Retinal pigment epithelial cell (primary cell): ENCODE measurements around the gene PAK4.
"Not testable (repeated sequence)": the region's sequence is repeated elsewhere in the genome, so short reads cannot be mapped to it uniquely, and the experiment has no call there.

Experiments used
- DNase-seq: peaks from one replicate; pipeline ENCODE4 v3.0.0-alpha.2; 2010; ENCODE audit warnings: low read depth
- H3K4me3 ChIP-seq: 2 replicates; pipeline ENCODE4 v1.5.1; 2011; ENCODE audit warnings: mild to moderate bottlenecking, low read length, control low read depth, moderate library complexity
- TF ChIP-seq, protein P1 (sequence below): conservative IDR thresholded peaks from 2 replicates; pipeline ENCODE4 v1.5.1; 2011; ENCODE audit warnings: low read depth, low read length, control low read depth, inconsistent platforms

Gene PAK4

DNA sequence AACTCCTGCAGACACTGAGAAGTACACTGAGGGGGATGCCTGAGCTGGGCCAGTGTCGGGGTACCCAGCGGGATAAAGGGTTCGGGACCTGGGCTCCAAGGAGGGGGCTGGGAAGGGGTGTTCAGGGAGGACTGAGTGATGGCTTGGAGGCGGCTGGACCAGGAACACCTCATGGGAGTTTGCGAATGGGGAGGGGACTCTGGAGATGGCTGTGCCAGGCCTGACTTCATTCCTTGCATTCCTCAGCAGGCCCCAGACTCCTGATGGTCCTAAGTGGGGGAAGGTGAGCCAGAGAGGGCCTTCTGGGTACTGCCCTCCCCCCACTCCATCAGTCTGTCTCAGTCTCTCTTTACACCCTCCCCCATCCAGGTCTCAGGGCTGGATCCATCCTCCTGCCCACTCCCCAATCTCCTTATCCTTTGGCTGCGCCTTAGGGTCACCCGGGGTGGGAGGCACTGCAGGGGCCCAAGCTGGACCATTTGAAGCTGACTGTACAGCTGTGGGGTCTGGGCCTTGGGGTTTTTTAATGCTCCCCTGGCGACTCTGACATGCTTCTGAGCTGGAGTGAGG is 13.8 kb downstream of the PAK4 start:
- H3K4me3 ChIP-seq = peak overlapping the region; percentile 17
- DNase-seq = peak; percentile 94
- TF ChIP-seq, protein P1, sequence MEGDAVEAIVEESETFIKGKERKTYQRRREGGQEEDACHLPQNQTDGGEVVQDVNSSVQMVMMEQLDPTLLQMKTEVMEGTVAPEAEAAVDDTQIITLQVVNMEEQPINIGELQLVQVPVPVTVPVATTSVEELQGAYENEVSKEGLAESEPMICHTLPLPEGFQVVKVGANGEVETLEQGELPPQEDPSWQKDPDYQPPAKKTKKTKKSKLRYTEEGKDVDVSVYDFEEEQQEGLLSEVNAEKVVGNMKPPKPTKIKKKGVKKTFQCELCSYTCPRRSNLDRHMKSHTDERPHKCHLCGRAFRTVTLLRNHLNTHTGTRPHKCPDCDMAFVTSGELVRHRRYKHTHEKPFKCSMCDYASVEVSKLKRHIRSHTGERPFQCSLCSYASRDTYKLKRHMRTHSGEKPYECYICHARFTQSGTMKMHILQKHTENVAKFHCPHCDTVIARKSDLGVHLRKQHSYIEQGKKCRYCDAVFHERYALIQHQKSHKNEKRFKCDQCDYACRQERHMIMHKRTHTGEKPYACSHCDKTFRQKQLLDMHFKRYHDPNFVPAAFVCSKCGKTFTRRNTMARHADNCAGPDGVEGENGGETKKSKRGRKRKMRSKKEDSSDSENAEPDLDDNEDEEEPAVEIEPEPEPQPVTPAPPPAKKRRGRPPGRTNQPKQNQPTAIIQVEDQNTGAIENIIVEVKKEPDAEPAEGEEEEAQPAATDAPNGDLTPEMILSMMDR = no peak

DNA sequence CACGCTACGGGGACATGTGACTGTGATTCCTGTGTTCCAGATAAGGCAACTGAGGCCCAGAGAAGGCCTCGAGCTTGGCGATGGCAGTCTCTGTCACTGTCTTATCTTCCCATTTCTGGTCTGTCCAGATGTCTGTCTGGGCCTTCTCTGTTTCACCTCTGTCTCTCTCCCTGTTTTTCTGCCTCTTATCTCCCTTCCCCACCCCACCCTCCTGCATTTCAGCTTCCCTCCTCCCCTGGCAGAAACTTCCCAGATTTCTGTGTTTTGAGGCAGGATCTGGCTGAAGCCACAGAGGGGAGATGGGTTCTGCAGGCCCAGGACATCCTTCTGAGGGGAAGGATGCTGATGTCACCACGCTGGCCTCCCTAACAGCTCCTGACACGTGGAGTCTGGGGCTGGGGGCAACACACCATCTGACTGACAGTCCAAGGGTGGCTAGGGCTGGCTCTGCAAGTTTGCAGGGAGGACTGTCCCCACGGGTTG is 14.4 kb downstream of the PAK4 start:
- no peak for DNase-seq
- H3K4me3 ChIP-seq = no peak overlapping the region
- TF ChIP-seq, protein P1 = no peak

DNA sequence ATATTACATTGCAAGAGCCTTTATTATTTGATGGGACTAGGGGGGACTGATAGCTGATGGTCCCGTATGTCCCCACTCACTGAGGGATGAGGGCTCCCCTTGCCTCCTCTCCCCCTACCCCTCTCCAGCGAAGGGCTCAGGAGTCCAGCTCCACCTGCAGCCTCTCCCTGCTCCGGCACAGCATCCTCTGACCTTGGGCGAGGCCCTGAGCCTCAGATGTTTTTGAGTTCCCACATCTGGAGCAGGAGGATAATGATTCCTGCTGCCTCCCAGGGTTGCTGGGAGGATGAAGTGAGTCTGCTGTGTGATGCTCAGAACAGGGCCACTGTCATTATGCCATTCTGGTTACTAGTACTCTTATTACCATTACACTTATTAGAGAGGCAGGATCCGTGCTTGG is 15.0 kb downstream of the PAK4 start:
- TF ChIP-seq, protein P1 = no peak
- no peak for DNase-seq
- no peak overlapping the region for H3K4me3 ChIP-seq

DNA sequence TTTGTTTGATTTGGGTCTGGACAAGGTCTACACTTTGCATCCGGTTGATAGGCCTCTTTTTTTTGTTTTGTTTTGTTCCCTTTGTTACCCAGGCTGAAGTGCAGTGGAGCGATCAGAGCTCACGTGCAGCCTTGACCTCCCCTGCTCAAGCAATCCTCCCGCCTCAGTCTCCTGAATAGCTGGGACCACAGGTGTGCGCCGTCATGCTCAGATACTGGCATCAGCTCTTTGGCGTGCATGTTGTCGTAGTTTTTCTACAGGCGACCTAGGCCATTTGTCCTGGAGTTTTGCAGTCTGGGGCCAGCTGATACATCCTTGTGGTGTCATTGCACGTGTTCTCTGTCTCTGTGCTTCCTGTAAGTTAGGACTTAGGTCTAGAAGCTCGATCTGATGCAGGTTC is 16.3 kb downstream of the PAK4 start:
- H3K4me3 ChIP-seq = no peak overlapping the region
- no peak for DNase-seq
- TF ChIP-seq, protein P1 = no peak

DNA sequence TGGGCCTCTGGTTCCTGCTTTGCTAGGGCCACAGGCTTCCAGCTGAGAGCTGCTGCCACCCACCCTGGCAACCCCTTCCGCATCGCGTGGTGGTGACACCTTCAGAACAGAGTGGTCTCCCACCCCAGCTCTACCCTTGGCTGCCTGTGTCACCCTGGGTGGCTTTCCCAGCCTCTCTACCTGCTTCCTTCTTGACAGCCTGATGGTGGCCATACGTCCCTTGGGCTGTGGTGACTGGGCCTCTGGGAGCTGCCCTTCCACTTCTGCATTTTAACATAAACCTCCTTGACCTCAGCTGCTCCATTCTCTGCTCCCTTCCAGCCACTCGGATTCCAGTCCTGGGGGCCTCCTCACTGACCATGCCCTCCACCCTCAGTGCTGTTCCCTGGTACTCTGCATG is 17.0 kb downstream of the PAK4 start:
- TF ChIP-seq, protein P1 = no peak
- no peak overlapping the region for H3K4me3 ChIP-seq
- no peak for DNase-seq

DNA sequence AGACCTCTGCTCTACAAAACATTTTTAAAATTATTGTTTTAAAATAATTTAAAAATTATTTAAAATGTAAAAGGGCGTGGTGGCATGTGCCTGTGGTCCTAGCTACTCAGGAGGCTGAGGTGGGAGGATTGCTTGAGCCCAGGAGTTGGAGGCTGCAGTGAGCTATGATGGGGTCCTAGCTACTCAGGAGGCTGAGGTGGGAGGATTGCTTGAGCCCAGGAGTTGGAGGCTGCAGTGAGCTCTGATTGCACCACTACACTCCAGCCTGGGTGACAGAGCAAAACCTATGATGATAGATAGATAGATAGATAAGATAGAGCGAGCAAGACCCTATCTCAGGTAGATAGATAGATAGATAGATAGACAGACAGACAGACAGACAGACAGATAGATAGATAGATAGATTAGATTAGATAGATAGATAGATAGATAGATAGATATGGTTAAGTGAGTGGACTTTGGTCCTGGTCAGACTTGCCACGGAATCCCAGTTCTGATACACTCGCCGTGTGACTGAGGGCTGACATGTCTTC is 18.2 kb downstream of the PAK4 start:
- H3K4me3 ChIP-seq, DNase-seq: not testable (repeated sequence)

DNA sequence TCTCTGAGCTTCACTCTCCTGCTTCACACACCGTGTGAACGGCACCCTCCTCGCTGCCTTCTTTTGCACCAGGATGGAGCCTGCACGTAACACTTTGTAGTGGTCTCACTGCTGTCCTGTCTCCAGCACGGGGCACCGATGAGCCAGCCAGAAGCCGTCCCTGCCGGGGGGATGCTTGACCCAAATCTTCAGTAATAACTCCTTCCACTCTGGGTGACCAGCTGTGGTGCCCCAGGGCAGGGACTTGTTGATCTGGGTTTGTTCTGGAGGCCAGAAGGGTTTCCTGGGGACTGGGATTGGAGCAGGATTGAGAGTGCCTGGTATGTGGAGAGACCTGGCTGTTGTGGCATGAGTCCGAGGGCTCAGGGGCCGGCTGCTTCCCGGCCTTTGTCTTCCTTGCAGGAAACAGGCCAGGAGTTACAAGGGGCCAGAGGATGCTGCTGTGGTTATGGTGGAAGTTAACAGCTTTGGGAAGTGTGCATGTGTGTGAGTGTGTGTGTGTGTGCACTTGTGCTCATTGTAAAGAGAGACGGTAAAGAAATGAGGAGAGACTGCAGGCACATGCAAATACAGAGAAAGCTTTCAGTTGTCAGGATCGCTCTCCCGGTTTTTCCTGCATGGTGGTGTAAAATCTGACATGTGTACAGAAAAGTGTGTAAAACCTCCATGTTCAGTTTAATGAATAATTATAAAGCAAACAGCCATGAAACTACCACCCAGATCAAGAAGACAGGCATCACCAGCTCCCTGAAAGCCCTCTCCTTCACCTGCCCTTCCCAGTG is 18.9 kb downstream of the PAK4 start:
- DNase-seq = no peak
- TF ChIP-seq, protein P1 = no peak
- H3K4me3 ChIP-seq = no peak overlapping the region
